T-cell (primary cell): Measurements from ENCODE around the gene AGXT. TPM values are rescaled to one million over a fixed set of nuclear protein-coding genes. Genes with fewer than 3 reads are reported as not detected.

ENCODE experiments used
- ATAC-seq, 4 experiments: fragments of 200-7000 bp in 3 of 4; fragments of 150-1000 bp in 1 of 4; cut with Tn5 transposase; replicated peaks in 1 of 4; 1 replicate in 3 of 4; 2 replicates in 1 of 4; pipeline ENCODE4 v1.10.0; 2021; ENCODE audit warnings: moderate library complexity in 3 of 4, mild to moderate bottlenecking in 2 of 4, moderate number of reproducible peaks in 1 of 4
- CTCF ChIA-PET, 2 donors: fragments of 300-600 bp; sonication (Branson Sonifier 250); formaldehyde crosslinking; loops; one replicate each; lab custom pipeline; 2022; ENCODE audit warnings: antibody characterized with exemption in 2 of 2; lab: Charles Lee
- POLR2A ChIA-PET, 2 donors: fragments of 300-600 bp; sonication (Branson Sonifier 250); formaldehyde crosslinking; loops; one replicate each; lab custom pipeline; 2022; ENCODE audit warnings: antibody characterized with exemption in 2 of 2; lab: Charles Lee
- DNase-seq, 35 experiments: peaks; one replicate each; pipeline versions ENCODE4 v3.0.0 to v3.0.0-alpha.2; 2013 to 2023
- H3K27ac ChIP-seq: one replicate; pipeline ENCODE4 v1.5.1; 2013; ENCODE audit warnings: low read length
- H3K27me3 ChIP-seq, 2 experiments: replicated peaks in 1 of 2; 1 replicate in 1 of 2; 2 replicates in 1 of 2; pipeline versions ENCODE4 v1.6.1 to v1.7.0; 2013; ENCODE audit warnings: low read length in 1 of 2, mixed read lengths in 1 of 2; ENCODE audit not compliant: control insufficient read depth in 2 of 2, insufficient read depth in 2 of 2; ENCODE audit errors: extremely low read depth in 1 of 2
- H3K36me3 ChIP-seq, 2 donors: 1 replicate in 1 of 2; 2 replicates in 1 of 2; pipeline versions ENCODE4 v1.6.1 to v1.7.0; 2013; ENCODE audit warnings: low read length in 1 of 2; ENCODE audit not compliant: control insufficient read depth in 2 of 2, insufficient read depth in 1 of 2; ENCODE audit errors: extremely low read depth in 1 of 2
- H3K4me1 ChIP-seq, 2 experiments: 1 replicate in 1 of 2; 2 replicates in 1 of 2; pipeline versions ENCODE4 v1.6.1 to v1.7.0; 2013; ENCODE audit warnings: low read length in 2 of 2, mixed read lengths in 1 of 2; ENCODE audit not compliant: insufficient read depth in 2 of 2, control insufficient read depth in 1 of 2; ENCODE audit errors: extremely low read depth in 1 of 2
- H3K4me3 ChIP-seq, 2 donors: 1 replicate in 1 of 2; 2 replicates in 1 of 2; pipeline versions ENCODE4 v1.5.1 to v1.7.0; 2013; ENCODE audit warnings: mild to moderate bottlenecking in 2 of 2, low read length in 1 of 2, moderate library complexity in 1 of 2; ENCODE audit not compliant: control insufficient read depth in 1 of 2; ENCODE audit errors: extremely low read depth in 1 of 2
- H3K9me3 ChIP-seq: 2 replicates; pipeline ENCODE4 v1.7.0; 2013
- H3K27ac Mint-ChIP-seq, 2 donors: one replicate each; pipeline ENCODE4 v1.8.0; 2020 to 2021; ENCODE audit warnings: mild to moderate bottlenecking in 2 of 2, mixed read lengths in 2 of 2
- H3K27me3 Mint-ChIP-seq, 2 donors: one replicate each; pipeline ENCODE4 v1.8.0; 2021 to 2022; ENCODE audit warnings: mixed read lengths in 2 of 2
- H3K36me3 Mint-ChIP-seq: one replicate; pipeline ENCODE4 v1.8.0; 2021; ENCODE audit warnings: mixed read lengths
- H3K4me1 Mint-ChIP-seq, 3 donors: one replicate each; pipeline ENCODE4 v1.8.0; 2020 to 2022; ENCODE audit warnings: mixed read lengths in 3 of 3, mild to moderate bottlenecking in 1 of 3
- H3K4me3 Mint-ChIP-seq, 3 donors: one replicate each; pipeline ENCODE4 v1.8.0; 2020 to 2022; ENCODE audit warnings: mild to moderate bottlenecking in 3 of 3, mixed read lengths in 3 of 3, moderate library complexity in 3 of 3
- H3K9me3 Mint-ChIP-seq, 3 donors: one replicate each; pipeline ENCODE4 v1.8.0; 2020 to 2022; ENCODE audit warnings: mixed read lengths in 3 of 3
- WGBS: methylation state at CpG from one replicate; pipeline ENCODE4 v1.1.5; 2013; ENCODE audit warnings: missing lambda C conversion rate; ENCODE audit not compliant: insufficient coverage; 5-methylcytosine and 5-hydroxymethylcytosine counted together
- total RNA-seq, 35 experiments: library from RNA in 6 of 35; stranded (reverse) in 6 of 35; fragments of 120-200 nt in 1 of 35; gene quantifications; one replicate each; pipeline versions ENCODE4 v1.2.1 to v1.2.4 and lab custom pipeline; 2013 to 2026

Gene AGXT
- total RNA-seq, 5 donors from 2014 or later (not counting 1 experiment from before 2014, with no cell fraction given), result 0.41 to 0.88 (median 0.76) TPM; not detected in 2

GRCh38 chr2:240822280-240822847 is 46.3 kb upstream of the AGXT start:
- peak overlapping the region in 1 of 3 donors; percentile 68 for H3K4me3 Mint-ChIP-seq
- Histone ChIP-seq H3K9me3 (no peaks in the 10 kb centered on the region), H3K4me3 (no peak overlapping the region), H3K27me3 (peaks cover 8 to 71% of the 10 kb centered on the region in 2 experiments), H3K36me3 (no peaks in the 10 kb centered on the region), H3K4me1 (peaks cover 2 to 19% of the 10 kb centered on the region in 2 experiments), H3K27ac (no peak overlapping the region)
- no peaks in the 10 kb centered on the region for H3K36me3 Mint-ChIP-seq
- CTCF ChIA-PET, result no interaction called here
- H3K9me3 Mint-ChIP-seq, result peaks cover 0 to 5% (median 0%) of the 10 kb centered on the region in 3 donors
- DNase-seq (no peak), ATAC-seq (no peak)
- 83% methylated on average over 1 of the region's 4 CpGs for WGBS
- H3K4me1 Mint-ChIP-seq, result peaks cover 11 to 12% (median 12%) of the 10 kb centered on the region in 3 donors
- no peak overlapping the region for H3K27ac Mint-ChIP-seq
- H3K27me3 Mint-ChIP-seq, result peaks cover 53 to 76% of the 10 kb centered on the region in 2 donors
- POLR2A ChIA-PET, result no interaction called here

- Mint-ChIP-seq H3K4me1 (peaks cover 9 to 12% (median 9%) of the 10 kb centered on the region in 3 donors), H3K36me3 (no peaks in the 10 kb centered on the region), H3K9me3 (peaks cover 0 to 5% (median 0%) of the 10 kb centered on the region in 3 donors), H3K4me3 (no peak overlapping the region), H3K27ac (no peak overlapping the region), H3K27me3 (peaks cover 48 to 76% of the 10 kb centered on the region in 2 donors)
- DNase-seq, result no peak
- H3K36me3 ChIP-seq, result no peaks in the 10 kb centered on the region
- peak overlapping the region in 1 of 2 donors; percentile 36 for H3K4me3 ChIP-seq
- 85% methylated on average over 14 of the region's 15 CpGs for WGBS
- peaks cover 11 to 64% of the 10 kb centered on the region in 2 experiments for H3K27me3 ChIP-seq
- CTCF ChIA-PET, result no interaction called here
- POLR2A ChIA-PET, result no interaction called here
- peaks cover under 1 to 16% of the 10 kb centered on the region in 2 experiments for H3K4me1 ChIP-seq
- no peaks in the 10 kb centered on the region for H3K9me3 ChIP-seq
- H3K27ac ChIP-seq, result no peak overlapping the region
- no peak for ATAC-seq
These were observed 44.9 kb upstream of the AGXT start for GRCh38 chr2:240823449-240824336.

GRCh38 chr2:240825476-240825875 is 43.1 kb upstream of the AGXT start:
- H3K4me1 ChIP-seq, result peaks cover 0 to 8% of the 10 kb centered on the region in 2 experiments
- POLR2A ChIA-PET, result no interaction called here

GRCh38 chr2:240831594-240832204 is 36.9 kb upstream of the AGXT start:
- peaks cover 0 to 6% (median 6%) of the 10 kb centered on the region in 3 donors for H3K4me1 Mint-ChIP-seq
- DNase-seq, result peak in 1 of 35 experiments; percentile 22
- peaks cover 8 to 31% of the 10 kb centered on the region in 2 donors for H3K27me3 Mint-ChIP-seq
- H3K4me1 ChIP-seq, result peaks cover 3 to 15% of the 10 kb centered on the region in 2 experiments
- no peak for ATAC-seq
- POLR2A ChIA-PET, result no interaction called here
- peak overlapping the region; percentile 25 to 39 for H3K4me3 ChIP-seq
- CTCF ChIA-PET, result no interaction called here
- H3K9me3 Mint-ChIP-seq, result no peaks in the 10 kb centered on the region
- H3K4me3 Mint-ChIP-seq, result peak overlapping the region; percentile 56 to 67 (median 59)
- WGBS, result 20% methylated on average over 20 of the region's 27 CpGs
- H3K27ac ChIP-seq, result no peak overlapping the region
- no peaks in the 10 kb centered on the region for H3K36me3 ChIP-seq
- H3K27ac Mint-ChIP-seq, result no peak overlapping the region
- H3K36me3 Mint-ChIP-seq, result no peaks in the 10 kb centered on the region
- peaks cover 16 to 31% of the 10 kb centered on the region in 2 experiments for H3K27me3 ChIP-seq
- no peaks in the 10 kb centered on the region for H3K9me3 ChIP-seq

More at GRCh38 chr2:240825476-240825875, 43.1 kb upstream of the AGXT start:
- Mint-ChIP-seq H3K27ac (peak overlapping the region in 1 of 2 donors; percentile 12), H3K4me3 (no peak overlapping the region), H3K4me1 (peaks cover 9 to 12% (median 9%) of the 10 kb centered on the region in 3 donors), H3K9me3 (peaks cover 0 to 5% (median 0%) of the 10 kb centered on the region in 3 donors), H3K36me3 (no peaks in the 10 kb centered on the region), H3K27me3 (peaks cover 56 to 85% of the 10 kb centered on the region in 2 donors)
- H3K36me3 ChIP-seq, result no peaks in the 10 kb centered on the region
- H3K27me3 ChIP-seq, result peaks cover 23 to 66% of the 10 kb centered on the region in 2 experiments
- DNase-seq, result no peak
- CTCF ChIA-PET, result no interaction called here
- no peak overlapping the region for H3K4me3 ChIP-seq
- WGBS, result 89% methylated on average over 1 of the region's 4 CpGs
- ATAC-seq, result no peak
- H3K27ac ChIP-seq, result no peak overlapping the region
- H3K9me3 ChIP-seq, result no peaks in the 10 kb centered on the region

- ATAC-seq, result peak; percentile 90 to 95 (median 93)
- no peaks in the 10 kb centered on the region for H3K9me3 Mint-ChIP-seq
- WGBS, result 1% methylated on average over 53 of the region's 54 CpGs
- no peak overlapping the region for H3K27ac Mint-ChIP-seq
- no peaks in the 10 kb centered on the region for H3K9me3 ChIP-seq
- no peaks in the 10 kb centered on the region for H3K36me3 ChIP-seq
- CTCF ChIA-PET, result no interaction called here
- H3K27me3 ChIP-seq, result peaks cover 19 to 31% of the 10 kb centered on the region in 2 experiments
- H3K4me1 Mint-ChIP-seq, result peaks cover 0 to 6% (median 6%) of the 10 kb centered on the region in 3 donors
- peak; percentile 98 to 99 (median 99) for DNase-seq
- H3K4me1 ChIP-seq, result peaks cover 3 to 15% of the 10 kb centered on the region in 2 experiments
- H3K36me3 Mint-ChIP-seq, result no peaks in the 10 kb centered on the region
- peaks cover 8 to 26% of the 10 kb centered on the region in 2 donors for H3K27me3 Mint-ChIP-seq
- POLR2A ChIA-PET, result no interaction called here
- peak overlapping the region; percentile 56 to 67 (median 59) for H3K4me3 Mint-ChIP-seq
- no peak overlapping the region for H3K27ac ChIP-seq
- peak overlapping the region in 1 of 2 donors; percentile 39 for H3K4me3 ChIP-seq
These were observed 36.4 kb upstream of the AGXT start for GRCh38 chr2:240832205-240832727.
